ENCODE measurements around the gene TCF3. TPM values are rescaled to one million over a fixed set of nuclear protein-coding genes. Genes with fewer than 3 reads are reported as not detected.

TCF3 gene
- total and polyA plus RNA-seq, 5 donors, result 15.3 to 23.6 (median 22.2) TPM

- intact Hi-C loops (cut with DNase I), result loop anchor here in 2 of 4 donors (5.0 kb wide), 2 partner anchors 41 to 46 kb away; partner anchors contain the start of gene TCF3 (in 1 of the 2)
- ATAC-seq (peak; percentile 6 to 15), DNase-seq (no peak)
- Histone ChIP-seq H3K9me3 (ENCODE audit: control insufficient read depth, low read length) (no peaks in the 10 kb centered on the region), H3K4me1 (ENCODE audit: control insufficient read depth, insufficient read depth, low read length) (peaks cover 3% of the 10 kb centered on the region), H3K27me3 (ENCODE audit: control insufficient read depth, insufficient read depth) (no peaks in the 10 kb centered on the region), H3K27ac (ENCODE audit: low read length) (peak overlapping the region; percentile 92), H3K4me3 (ENCODE audit: low read length) (peak overlapping the region; percentile 51)
- WGBS, result 12% methylated on average over 16 of the region's 16 CpGs
Measured at GRCh38 chr19:1606138-1606651, 46.2 kb downstream of the TCF3 start.

GRCh38 chr19:1605236-1606137, 46.9 kb downstream of the TCF3 start, which contains the start of gene UQCR11:
UQCR11 (minus strand) TSS chr19:1605462; CDS start chr19:1605409, 53 bp downstream.
- intact Hi-C loops (cut with DNase I), result loop anchor here in 2 of 4 donors (5.0 kb wide), 2 partner anchors 42 to 47 kb away; partner anchors contain the start of gene TCF3 (in 1 of the 2)
- Histone ChIP-seq H3K4me1 (ENCODE audit: control insufficient read depth, insufficient read depth, low read length) (peaks cover 3% of the 10 kb centered on the region), H3K27me3 (ENCODE audit: control insufficient read depth, insufficient read depth) (no peaks in the 10 kb centered on the region), H3K4me3 (ENCODE audit: low read length) (peak within 1 kb of the TSS; percentile 96), H3K27ac (ENCODE audit: low read length) (peak within 1 kb of the TSS; percentile 92), H3K9me3 (ENCODE audit: control insufficient read depth, low read length) (no peaks in the 10 kb centered on the region)
- WGBS, result under 1% methylated on average over 78 of the region's 79 CpGs
- peak; percentile 95 to 97 for ATAC-seq
- peak; percentile 96 to 98 (median 98) for DNase-seq

GRCh38 chr19:1602091-1602707, 50.2 kb downstream of the TCF3 start:
- intact Hi-C loops (cut with DNase I), result no loop called here
- WGBS, result 95% methylated on average over 21 of the region's 21 CpGs
- DNase-seq, result no peak
- Histone ChIP-seq H3K27me3 (ENCODE audit: control insufficient read depth, insufficient read depth) (no peaks in the 10 kb centered on the region), H3K27ac (ENCODE audit: low read length) (no peak overlapping the region), H3K4me1 (ENCODE audit: control insufficient read depth, insufficient read depth, low read length) (peaks cover 3% of the 10 kb centered on the region), H3K9me3 (ENCODE audit: control insufficient read depth, low read length) (no peaks in the 10 kb centered on the region), H3K4me3 (ENCODE audit: low read length) (no peak overlapping the region)
- ATAC-seq, result no peak

- WGBS, result 94% methylated on average over 14 of the region's 14 CpGs
- H3K4me3 ChIP-seq (ENCODE audit: low read length), result no peak overlapping the region
- H3K9me3 ChIP-seq (ENCODE audit: control insufficient read depth, low read length), result no peaks in the 10 kb centered on the region
- H3K27me3 ChIP-seq (ENCODE audit: control insufficient read depth, insufficient read depth), result no peaks in the 10 kb centered on the region
- H3K27ac ChIP-seq (ENCODE audit: low read length), result no peak overlapping the region
- peaks cover 3% of the 10 kb centered on the region for H3K4me1 ChIP-seq (ENCODE audit: control insufficient read depth, insufficient read depth, low read length)
- ATAC-seq, result no peak
- intact Hi-C loops (cut with DNase I), result no loop called here
- DNase-seq, result no peak
Measured at GRCh38 chr19:1601613-1602064, 50.8 kb downstream of the TCF3 start.

GRCh38 chr19:1599460-1599846, 53.0 kb downstream of the TCF3 start:
- peak; percentile 12 to 22 for ATAC-seq
- 94% methylated on average over 15 of the region's 15 CpGs for WGBS

GRCh38 chr19:1598777-1599459, 53.5 kb downstream of the TCF3 start:
- ATAC-seq (peak in 1 of 2 donors; percentile 4), DNase-seq (no peak)
- Histone ChIP-seq H3K27ac (ENCODE audit: low read length) (no peak overlapping the region), H3K9me3 (ENCODE audit: control insufficient read depth, low read length) (no peaks in the 10 kb centered on the region), H3K4me1 (ENCODE audit: control insufficient read depth, insufficient read depth, low read length) (peaks cover 3% of the 10 kb centered on the region), H3K4me3 (ENCODE audit: low read length) (no peak overlapping the region), H3K27me3 (ENCODE audit: control insufficient read depth, insufficient read depth) (no peaks in the 10 kb centered on the region)
- 89% methylated on average over 20 of the region's 20 CpGs for WGBS
- intact Hi-C loops (cut with DNase I), result no loop called here

More at GRCh38 chr19:1599460-1599846, 53.0 kb downstream of the TCF3 start:
- DNase-seq, result no peak
- H3K9me3 ChIP-seq (ENCODE audit: control insufficient read depth, low read length), result no peaks in the 10 kb centered on the region
- no peaks in the 10 kb centered on the region for H3K27me3 ChIP-seq (ENCODE audit: control insufficient read depth, insufficient read depth)
- H3K4me1 ChIP-seq (ENCODE audit: control insufficient read depth, insufficient read depth, low read length), result peaks cover 3% of the 10 kb centered on the region
- H3K4me3 ChIP-seq (ENCODE audit: low read length), result no peak overlapping the region
- intact Hi-C loops (cut with DNase I), result no loop called here
- H3K27ac ChIP-seq (ENCODE audit: low read length), result no peak overlapping the region

GRCh38 chr19:1593501-1593772, 59.0 kb downstream of the TCF3 start:
- H3K4me3 ChIP-seq (ENCODE audit: low read length), result no peak overlapping the region
- H3K27me3 ChIP-seq (ENCODE audit: control insufficient read depth, insufficient read depth), result no peaks in the 10 kb centered on the region

GRCh38 chr19:1592755-1593500, 59.5 kb downstream of the TCF3 start, which contains the start of gene MBD3:
MBD3 (minus strand) TSS chr19:1592865; CDS start chr19:1592631, 234 bp downstream.
- H3K27me3 ChIP-seq (ENCODE audit: control insufficient read depth, insufficient read depth), result no peaks in the 10 kb centered on the region
- intact Hi-C loops (cut with DNase I), result no loop called here
- no peaks in the 10 kb centered on the region for H3K9me3 ChIP-seq (ENCODE audit: control insufficient read depth, low read length)
- ATAC-seq (peak; percentile 90 to 95), DNase-seq (peak; percentile 94 to 97 (median 97))
- 2% methylated on average over 68 of the region's 68 CpGs for WGBS
- H3K27ac ChIP-seq (ENCODE audit: low read length), result peak within 1 kb of the TSS; percentile 98
- H3K4me1 ChIP-seq (ENCODE audit: control insufficient read depth, insufficient read depth, low read length), result peaks cover 6% of the 10 kb centered on the region
- H3K4me3 ChIP-seq (ENCODE audit: low read length), result peak within 1 kb of the TSS; percentile 91

More at GRCh38 chr19:1593501-1593772, 59.0 kb downstream of the TCF3 start:
- intact Hi-C loops (cut with DNase I), result no loop called here
- DNase-seq (peak in 1 of 3 donors; percentile 56), ATAC-seq (no peak)
- Histone ChIP-seq H3K4me1 (ENCODE audit: control insufficient read depth, insufficient read depth, low read length) (peaks cover 6% of the 10 kb centered on the region), H3K27ac (ENCODE audit: low read length) (no peak overlapping the region), H3K9me3 (ENCODE audit: control insufficient read depth, low read length) (no peaks in the 10 kb centered on the region)
- 51% methylated on average over 10 of the region's 10 CpGs for WGBS

- Histone ChIP-seq H3K27ac (ENCODE audit: low read length) (peak overlapping the region; percentile 98), H3K4me3 (ENCODE audit: low read length) (peak overlapping the region; percentile 91), H3K4me1 (ENCODE audit: control insufficient read depth, insufficient read depth, low read length) (peaks cover 6% of the 10 kb centered on the region), H3K27me3 (ENCODE audit: control insufficient read depth, insufficient read depth) (no peaks in the 10 kb centered on the region), H3K9me3 (ENCODE audit: control insufficient read depth, low read length) (no peaks in the 10 kb centered on the region)
- intact Hi-C loops (cut with DNase I), result no loop called here
- under 1% methylated on average over 94 of the region's 94 CpGs for WGBS
- DNase-seq (peak; percentile 90 to 97 (median 96)), ATAC-seq (peak; percentile 85 to 86)
Measured at GRCh38 chr19:1592024-1592754, 60.2 kb downstream of the TCF3 start.

Data from right cardiac atrium (tissue), 5 donors.